HUES48 (cell line): ENCODE data around the gene TCIRG1.
"Not testable (repeated sequence)": the region's sequence is repeated elsewhere in the genome, so short reads cannot be mapped to it uniquely, and the experiment has no call there.

Experiments
- H3K27ac ChIP-seq: one replicate; pipeline ENCODE4 v1.7.0; 2013; ENCODE audit warnings: low read depth, low read length, inconsistent platforms
- H3K27me3 ChIP-seq: 2 replicates; pipeline ENCODE4 v1.6.1; 2013; ENCODE audit warnings: mild to moderate bottlenecking, low read length; ENCODE audit not compliant: control insufficient read depth, insufficient read depth
- H3K36me3 ChIP-seq: 2 replicates; pipeline ENCODE4 v1.6.1; 2013; ENCODE audit warnings: low read length; ENCODE audit not compliant: control insufficient read depth, insufficient read depth
- H3K4me1 ChIP-seq: 2 replicates; pipeline ENCODE4 v1.6.1; 2013; ENCODE audit warnings: mild to moderate bottlenecking, low read length; ENCODE audit not compliant: control insufficient read depth, insufficient read depth
- H3K4me3 ChIP-seq: 2 replicates; pipeline ENCODE4 v1.5.1; 2013; ENCODE audit warnings: mild to moderate bottlenecking, low read depth, low read length
- H3K9ac ChIP-seq: 2 replicates; pipeline ENCODE4 v1.6.1; 2013; ENCODE audit warnings: mild to moderate bottlenecking, low read depth, low read length, moderate library complexity
- H3K9me3 ChIP-seq: 2 replicates; pipeline ENCODE4 v1.6.1; 2013; ENCODE audit warnings: low read length; ENCODE audit not compliant: control insufficient read depth, insufficient read depth

Gene TCIRG1

GRCh38 chr11:68090287-68090686, 51.5 kb downstream of the TCIRG1 start:
- Histone ChIP-seq H3K4me3 (no peak overlapping the region), H3K27me3 (no peaks in the 10 kb centered on the region), H3K9ac (no peak overlapping the region), H3K27ac (no peak overlapping the region), H3K9me3 (no peaks in the 10 kb centered on the region), H3K36me3 (peaks cover 20% of the 10 kb centered on the region), H3K4me1 (0 out of 2 replicates have a peak, but pooled peaks cover 3% of the 10 kb centered on the region)

- Histone ChIP-seq H3K4me3 (no peak overlapping the region), H3K27ac (no peak overlapping the region)
Measured at GRCh38 chr11:68090706-68091105, 51.9 kb downstream of the TCIRG1 start.

GRCh38 chr11:68092411-68092810, 53.6 kb downstream of the TCIRG1 start:
- Histone ChIP-seq H3K4me3 (no peak overlapping the region), H3K27ac (no peak overlapping the region), H3K4me1 (0 out of 2 replicates have a peak, but pooled peaks cover 3% of the 10 kb centered on the region), H3K9me3 (no peaks in the 10 kb centered on the region), H3K9ac (no peak overlapping the region), H3K36me3 (peaks cover 31% of the 10 kb centered on the region), H3K27me3 (no peaks in the 10 kb centered on the region)

More at GRCh38 chr11:68090706-68091105, 51.9 kb downstream of the TCIRG1 start:
- H3K4me1 ChIP-seq = 0 out of 2 replicates have a peak, but pooled peaks cover 3% of the 10 kb centered on the region
- no peaks in the 10 kb centered on the region for H3K9me3 ChIP-seq
- H3K27me3 ChIP-seq = no peaks in the 10 kb centered on the region
- H3K36me3 ChIP-seq = peaks cover 20% of the 10 kb centered on the region
- H3K9ac ChIP-seq = no peak overlapping the region

- not testable (repeated sequence) for H3K9ac ChIP-seq, H3K4me1 ChIP-seq, H3K4me3 ChIP-seq, H3K27ac ChIP-seq, H3K27me3 ChIP-seq, H3K9me3 ChIP-seq
- H3K36me3 ChIP-seq = peaks cover 31% of the 10 kb centered on the region
Measured at GRCh38 chr11:68092946-68093345, 54.1 kb downstream of the TCIRG1 start.

GRCh38 chr11:68093565-68093964, 54.7 kb downstream of the TCIRG1 start:
- no peak overlapping the region for H3K9ac ChIP-seq
- 0 out of 2 replicates have a peak, but pooled peaks cover 3% of the 10 kb centered on the region for H3K4me1 ChIP-seq
- H3K27ac ChIP-seq = no peak overlapping the region
- H3K4me3 ChIP-seq = no peak overlapping the region
- H3K36me3 ChIP-seq = peaks cover 31% of the 10 kb centered on the region
- no peaks in the 10 kb centered on the region for H3K27me3 ChIP-seq
- H3K9me3 ChIP-seq = no peaks in the 10 kb centered on the region

GRCh38 chr11:68096962-68097361, 58.1 kb downstream of the TCIRG1 start:
- H3K4me1 ChIP-seq = peaks cover 11% of the 10 kb centered on the region
- no peaks in the 10 kb centered on the region for H3K9me3 ChIP-seq
- peaks cover 24% of the 10 kb centered on the region for H3K36me3 ChIP-seq
- no peak overlapping the region for H3K27ac ChIP-seq
- H3K9ac ChIP-seq = no peak overlapping the region
- no peak overlapping the region for H3K4me3 ChIP-seq
- no peaks in the 10 kb centered on the region for H3K27me3 ChIP-seq

GRCh38 chr11:68099057-68099456, 60.2 kb downstream of the TCIRG1 start:
- Histone ChIP-seq H3K36me3 (peaks cover 19% of the 10 kb centered on the region), H3K4me1 (peaks cover 8% of the 10 kb centered on the region), H3K9ac (no peak overlapping the region), H3K4me3 (no peak overlapping the region), H3K27ac (peak overlapping the region; percentile 31), H3K9me3 (no peaks in the 10 kb centered on the region), H3K27me3 (no peaks in the 10 kb centered on the region)

- Histone ChIP-seq H3K4me1 (peaks cover 8% of the 10 kb centered on the region), H3K27me3 (no peaks in the 10 kb centered on the region), H3K9ac (no peak overlapping the region), H3K4me3 (no peak overlapping the region), H3K27ac (peak overlapping the region; percentile 70), H3K9me3 (no peaks in the 10 kb centered on the region), H3K36me3 (peaks cover 13% of the 10 kb centered on the region)
Measured at GRCh38 chr11:68099474-68100405, 60.9 kb downstream of the TCIRG1 start.
